HepG2 (cell line): ENCODE measurements around the gene TPD52L2. TPM values are rescaled to one million over a fixed set of nuclear protein-coding genes. Genes with fewer than 3 reads are reported as not detected.

Experiments used
- ARID3A ChIP-seq: IDR thresholded peaks from 2 replicates; pipeline ENCODE4 v1.6.1; 2012; ENCODE audit warnings: low read depth, low read length, improper control_type of control experiment
- ELF3 ChIP-seq: IDR thresholded peaks from 2 replicates; pipeline ENCODE4 v1.6.1; 2016; ENCODE audit warnings: missing genetic modification reagents, missing compliant biosample characterization
- GATAD1 ChIP-seq: IDR thresholded peaks from 2 replicates; pipeline ENCODE4 v1.6.1; 2016; ENCODE audit warnings: missing genetic modification reagents, missing compliant biosample characterization
- GATAD2A ChIP-seq: IDR thresholded peaks from 2 replicates; pipeline ENCODE4 v1.6.1; 2016
- MED1 ChIP-seq: sonication (generic); formaldehyde crosslinking; IDR thresholded peaks from 2 replicates; pipeline ENCODE4 v1.4.0; 2020; ENCODE audit warnings: missing genetic modification reagents
- MTA1 ChIP-seq: sonication (generic); formaldehyde crosslinking; IDR thresholded peaks from 2 replicates; pipeline ENCODE4 v1.4.0; 2020; ENCODE audit warnings: missing genetic modification reagents, mild to moderate bottlenecking, borderline replicate concordance
- NFYB ChIP-seq: sonication (generic); formaldehyde crosslinking; IDR thresholded peaks from 2 replicates; pipeline ENCODE4 v1.4.0; 2020; ENCODE audit warnings: missing genetic modification reagents
- PAXIP1 ChIP-seq: sonication (generic); formaldehyde crosslinking; conservative IDR thresholded peaks from 2 replicates; pipeline ENCODE4 v1.4.0; 2020; ENCODE audit warnings: mild to moderate bottlenecking, missing genetic modification reagents, moderate library complexity
- REPIN1 ChIP-seq: sonication (generic); formaldehyde crosslinking; IDR thresholded peaks from 2 replicates; pipeline ENCODE4 v1.8.0; 2022; ENCODE audit warnings: missing genetic modification reagents, low read depth, mild to moderate bottlenecking, borderline replicate concordance
- ZBTB38 ChIP-seq: sonication (generic); formaldehyde crosslinking; IDR thresholded peaks from 2 replicates; pipeline ENCODE4 v1.5.1; 2020; ENCODE audit warnings: mild to moderate bottlenecking, missing genetic modification reagents
- ZNF230 ChIP-seq: sonication (generic); formaldehyde crosslinking; IDR thresholded peaks from 2 replicates; pipeline ENCODE4 v1.4.0; 2020; ENCODE audit warnings: mild to moderate bottlenecking, missing genetic modification reagents
- ZNF543 ChIP-seq: sonication (generic); formaldehyde crosslinking; IDR thresholded peaks from 2 replicates; pipeline ENCODE4 v1.4.0; 2020; ENCODE audit warnings: mild to moderate bottlenecking, missing genetic modification reagents
- ZNF749 ChIP-seq: sonication (generic); formaldehyde crosslinking; IDR thresholded peaks from 2 replicates; pipeline ENCODE4 v1.8.0; 2022; ENCODE audit warnings: mild to moderate bottlenecking, missing genetic modification reagents, moderate library complexity, borderline replicate concordance
- ZNF777 ChIP-seq: sonication (generic); formaldehyde crosslinking; IDR thresholded peaks from 2 replicates; pipeline ENCODE4 v1.4.0; 2020; ENCODE audit warnings: missing genetic modification reagents
- ZNF792 ChIP-seq: IDR thresholded peaks from 2 replicates; pipeline ENCODE4 v1.6.1; 2016
- ZSCAN21 ChIP-seq: sonication (generic); formaldehyde crosslinking; IDR thresholded peaks from 2 replicates; pipeline ENCODE4 v1.8.0; 2022; ENCODE audit warnings: mild to moderate bottlenecking, missing genetic modification reagents, moderate library complexity, borderline replicate concordance
- ZXDC ChIP-seq: sonication (generic); formaldehyde crosslinking; IDR thresholded peaks from 2 replicates; pipeline ENCODE4 v1.5.0; 2020; ENCODE audit warnings: mild to moderate bottlenecking, missing genetic modification reagents
- polyA plus RNA-seq, 8 experiments: library from polyadenylated mRNA; depleted of rRNA in 3 of 8; stranded (reverse) in 7 of 8; unstranded in 1 of 8; fragments of >200 nt; fragmentation: Illumina TruSeq in 4 of 8; extraction: Trizol in 4 of 8; gene quantifications; 2 replicates each; pipeline versions ENCODE4 v1.2.1 to v1.2.3, GENCODE V29; 2011 to 2016; ENCODE audit warnings: low read depth in 4 of 8, missing spikeins in 1 of 8, mixed read lengths in 1 of 8; ENCODE audit not compliant: insufficient read depth in 1 of 8
- total RNA-seq, 5 experiments: library from RNA; depleted of rRNA; stranded (reverse); fragments of >200 nt; fragmentation: Illumina TruSeq; extraction: Trizol; gene quantifications; 2 replicates each; pipeline ENCODE4 v1.2.3, GENCODE V29; 2016; ENCODE audit warnings: low read depth in 1 of 5

TPD52L2 gene
- total and polyA plus RNA-seq, 2 of the 13 experiments (the other 11 are each of a cell fraction or from before 2014, with no cell fraction given) = 156 to 184 TPM

- TF ChIP-seq MTA1 (peak; percentile 88; the same call in 1 of the 2 replicates), NFYB (CRISPR knock-in tag) (peak; percentile 45; the same call in 1 of the 2 replicates), PAXIP1 (CRISPR knock-in tag) (peak; percentile 49; the same call in 1 of the 2 replicates), ZNF777 (peak; percentile 90), REPIN1 (CRISPR knock-in tag) (0 out of 2 replicates have a peak, but pooled peaks have one; percentile 30), ZNF543 (CRISPR knock-in tag) (peak; percentile 70), MED1 (CRISPR knock-in tag) (peak; percentile 71), GATAD2A (CRISPR knock-in tag) (peak; percentile 91), ZNF230 (CRISPR knock-in tag) (peak; percentile 85; the same call in 1 of the 2 replicates), GATAD1 (CRISPR knock-in tag) (peak; percentile 67; the same call in 1 of the 2 replicates), ZNF792 (0 out of 2 replicates have a peak, but pooled peaks have one; percentile 62), ARID3A (no peak), ZBTB38 (peak; percentile 61; the same call in 1 of the 2 replicates), ZSCAN21 (CRISPR knock-in tag) (peak; percentile 71; the same call in 1 of the 2 replicates), ELF3 (peak; percentile 64), ZXDC (peak; percentile 90; the same call in 1 of the 2 replicates), ZNF749 (peak; percentile 78; the same call in 1 of the 2 replicates)
These were observed 29.5 kb downstream of the TPD52L2 start, which contains the start of gene DNAJC5 (continued) for GRCh38 chr20:63894358-63895201.
